NCI-H524 (cell line): Measurements from ENCODE around the gene HIGD1C.
"Not testable (repeated sequence)": the region's sequence is repeated elsewhere in the genome, so short reads cannot be mapped to it uniquely, and the experiment has no call there.

Source experiments
- DNase-seq, 2 experiments: peaks; one replicate each; lab custom pipeline; 2025; lab: John Stamatoyannopoulos, UW

Gene HIGD1C

DNA sequence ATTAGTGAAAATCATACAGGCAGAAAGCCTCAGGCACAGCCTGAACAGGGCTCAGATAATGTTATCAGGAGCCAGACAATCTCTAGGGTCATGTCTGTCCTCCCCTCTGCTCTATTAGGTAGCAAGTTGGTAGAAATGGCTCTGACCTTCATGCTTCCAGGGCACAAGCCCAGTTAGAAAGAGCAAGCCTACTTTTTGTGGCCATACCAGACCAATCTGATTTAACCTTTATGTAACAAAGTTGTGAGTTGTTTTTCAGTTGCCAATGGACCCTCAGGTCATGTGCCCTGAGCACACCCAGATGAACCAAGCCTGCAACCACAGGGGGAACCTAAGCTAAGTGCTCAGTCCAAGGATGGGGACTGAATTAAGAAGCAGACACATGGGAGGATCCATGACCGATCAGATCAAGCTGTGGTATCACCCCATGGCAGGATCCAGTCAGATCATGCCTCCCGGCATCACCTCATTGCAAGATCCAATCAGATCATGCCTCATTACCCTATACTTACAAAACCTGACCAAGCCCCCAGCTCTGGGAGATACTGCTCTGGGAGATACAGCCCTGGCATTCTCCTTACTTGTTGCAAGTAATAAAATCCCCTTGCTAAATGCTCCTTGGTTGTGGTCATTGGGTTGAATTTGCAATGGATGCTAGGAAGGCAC lies 18.8 kb upstream of the HIGD1C start:
- no peak for DNase-seq

DNA sequence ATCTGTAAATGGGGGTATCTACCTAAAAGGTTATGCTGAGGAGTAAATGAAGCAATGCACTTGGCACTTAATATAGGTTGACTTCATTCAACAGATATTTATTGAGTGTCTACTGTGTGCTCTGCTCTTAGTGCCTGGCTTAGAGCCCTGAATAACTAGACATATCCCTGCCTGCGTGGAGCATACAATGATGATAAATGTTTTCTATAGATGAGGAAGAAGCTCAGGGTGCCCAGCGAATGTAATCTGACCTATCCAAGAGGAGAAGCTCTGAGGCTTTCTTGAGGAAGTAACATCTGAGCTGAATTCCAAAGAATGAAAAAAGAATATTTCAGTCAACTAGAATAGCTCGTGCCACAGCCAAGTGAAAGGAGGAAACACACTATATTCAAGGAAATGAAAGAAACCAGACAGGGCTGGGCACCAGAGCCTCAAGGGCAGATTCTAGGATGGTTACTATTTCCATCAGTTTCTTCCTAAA lies 17.9 kb upstream of the HIGD1C start:
- no peak for DNase-seq

DNA sequence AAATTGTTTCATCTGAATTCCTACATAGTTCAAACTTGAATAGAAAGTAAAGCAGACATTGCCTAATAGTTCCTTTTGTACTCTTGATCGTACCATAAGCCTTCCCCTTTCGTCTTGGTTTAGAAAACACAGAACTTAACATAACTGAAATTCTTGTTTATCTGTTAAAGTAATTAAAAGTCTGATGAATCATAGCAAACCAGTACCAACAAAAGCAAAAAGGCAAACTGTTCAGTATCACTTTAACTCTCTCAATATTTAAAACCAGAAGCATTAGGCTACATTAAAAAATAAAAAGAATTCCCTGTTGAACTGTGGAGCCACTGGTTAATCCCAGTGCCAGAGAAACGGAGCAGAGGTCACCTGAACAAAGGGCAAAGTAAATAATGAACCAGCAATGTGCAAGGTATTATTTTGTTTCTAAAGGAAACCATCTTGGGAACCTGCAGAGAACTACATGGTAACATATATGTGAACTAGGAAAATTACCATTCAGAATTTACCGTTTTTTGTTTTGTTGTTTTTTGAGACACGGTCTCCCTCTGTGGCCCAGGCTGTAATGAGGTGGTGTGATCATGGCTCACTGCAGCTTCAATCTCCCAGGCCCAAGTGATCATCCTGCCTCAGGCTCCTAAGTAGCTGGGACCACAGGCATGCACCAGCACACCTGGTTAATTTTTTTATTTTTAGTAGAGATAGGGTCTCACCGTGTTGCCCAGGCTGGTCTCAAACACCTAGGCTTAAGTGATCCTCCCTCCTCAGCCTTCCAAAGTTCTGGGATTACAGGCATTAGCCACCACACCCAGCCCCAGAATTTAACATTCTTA lies 17.1 kb upstream of the HIGD1C start:
- DNase-seq = no peak

DNA sequence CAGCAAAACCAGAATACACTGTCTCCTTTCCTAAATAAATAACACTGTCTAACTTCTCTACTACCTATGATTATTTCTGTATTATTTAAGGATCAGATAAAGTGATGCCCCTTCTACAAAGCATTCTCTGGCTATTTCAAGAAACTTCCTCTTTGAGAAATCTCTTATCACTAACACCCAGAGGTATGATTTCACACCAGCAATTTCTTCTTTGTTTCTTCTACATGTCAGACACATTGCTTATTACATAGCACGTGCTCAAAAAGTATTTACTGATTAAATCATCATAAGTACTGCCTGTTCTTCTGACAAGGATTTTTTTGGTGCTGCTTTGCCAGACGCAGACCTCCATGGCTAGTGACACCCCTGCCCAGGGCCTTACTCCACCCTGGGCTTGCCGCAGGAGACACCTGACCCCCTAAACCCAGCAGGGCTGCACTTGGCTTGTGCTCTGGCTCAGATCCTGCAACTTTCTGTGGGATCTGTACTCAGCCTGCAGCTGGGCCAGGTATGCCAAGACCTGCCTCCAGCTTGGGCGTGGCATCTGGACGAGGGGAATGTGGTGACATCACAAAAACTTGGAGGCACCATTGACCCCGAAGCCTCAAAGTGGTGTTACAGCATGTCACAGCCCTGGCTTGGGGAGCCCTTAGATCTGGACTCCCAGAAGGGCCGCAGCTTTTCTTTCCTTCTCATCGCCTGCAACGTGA lies 15.4 kb upstream of the HIGD1C start:
- DNase-seq = no peak

DNA sequence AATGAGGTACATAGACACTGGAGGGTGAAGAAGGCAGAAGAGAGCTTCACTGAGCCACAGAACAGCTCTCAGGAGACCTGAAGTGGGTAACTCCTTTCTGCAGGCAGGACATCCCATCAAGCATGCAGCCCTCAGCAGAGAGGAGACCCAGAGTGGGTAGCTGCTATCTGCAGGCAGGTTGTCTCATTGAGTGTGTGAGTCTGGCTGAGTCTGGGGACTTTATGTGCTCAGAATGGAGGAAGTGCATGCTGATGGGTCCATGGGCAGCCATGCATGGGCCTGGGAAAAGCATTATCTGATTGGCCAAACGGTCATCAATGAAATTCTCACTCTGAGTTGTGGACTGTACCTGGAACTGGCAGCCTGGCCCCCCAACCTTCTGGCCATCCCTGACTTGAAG lies 14.7 kb upstream of the HIGD1C start:
- no peak for DNase-seq

DNA sequence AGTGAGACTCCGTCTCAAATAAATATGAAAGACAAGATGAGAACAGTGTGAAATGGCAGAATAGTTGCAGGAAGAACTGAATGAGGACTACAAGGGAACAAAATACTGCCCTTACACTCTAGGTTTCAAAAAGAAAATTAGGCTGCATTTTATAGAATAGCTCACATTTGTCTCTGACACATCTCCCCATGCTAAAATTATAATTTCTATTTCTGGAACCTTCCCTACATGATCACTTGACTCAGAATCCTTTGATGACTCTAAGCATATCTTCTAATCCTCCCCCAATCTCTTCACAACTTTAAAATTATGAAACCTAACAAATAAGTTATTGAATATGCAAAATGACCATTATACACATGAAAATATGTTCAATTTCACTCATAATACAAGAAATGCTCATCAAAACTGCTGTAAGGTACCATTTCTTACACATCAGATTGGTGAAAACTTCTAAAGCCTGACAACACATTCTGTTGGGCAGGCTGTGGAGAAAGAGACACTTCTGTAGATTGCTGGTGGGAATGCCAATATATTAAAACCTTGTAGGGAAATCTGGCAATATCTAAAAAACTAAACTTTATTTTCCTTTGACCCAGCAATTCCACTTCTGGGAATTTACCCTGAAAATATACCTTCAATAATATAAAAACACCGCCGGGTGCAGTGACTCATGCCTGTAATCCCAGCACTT lies 4.3 kb upstream of the HIGD1C start:
- DNase-seq = no peak

DNA sequence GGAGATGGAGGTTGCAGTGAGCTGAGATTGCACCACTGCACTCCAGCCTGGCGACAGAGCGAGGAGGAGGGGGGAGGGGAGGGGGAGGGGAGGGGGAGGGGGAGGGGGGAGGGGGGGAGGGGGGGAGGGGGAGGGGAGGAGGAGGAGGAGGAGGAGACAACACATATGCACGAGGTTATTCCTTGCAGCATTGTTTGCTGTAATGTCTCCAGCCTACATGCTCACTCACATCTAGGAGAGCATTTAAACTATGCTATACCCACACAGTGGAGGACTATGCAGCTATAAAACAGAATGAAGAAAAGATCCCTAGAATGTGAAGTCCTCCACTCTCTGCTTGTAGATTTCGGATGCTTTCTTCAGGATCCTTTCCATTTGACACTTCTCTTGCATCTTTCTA lies 3.5 kb upstream of the HIGD1C start:
- DNase-seq = no peak

DNA sequence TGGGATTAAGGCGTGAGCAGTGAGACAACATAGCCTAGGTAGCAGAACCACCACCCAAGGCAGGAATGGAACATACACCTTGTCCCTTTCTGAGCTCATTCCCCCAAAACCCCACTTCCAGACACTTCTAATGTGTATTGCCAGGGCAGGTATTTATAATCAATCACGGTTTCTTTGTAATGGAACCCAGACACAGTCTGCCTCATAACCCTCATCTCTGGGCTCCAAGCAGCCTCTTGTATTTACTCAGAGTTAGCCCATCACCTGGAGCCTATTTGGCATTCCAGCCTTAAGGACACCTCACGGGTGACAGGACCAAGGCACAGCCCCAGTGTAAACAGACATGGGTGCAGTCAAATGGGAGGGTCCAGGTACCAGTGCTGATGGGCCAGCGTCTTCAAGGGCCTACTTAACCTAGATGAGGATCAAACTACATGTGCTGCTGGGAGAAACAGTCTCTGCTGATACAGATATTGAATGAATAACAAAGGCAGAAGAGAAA lies 2.5 kb upstream of the HIGD1C start:
- no peak for DNase-seq

DNA sequence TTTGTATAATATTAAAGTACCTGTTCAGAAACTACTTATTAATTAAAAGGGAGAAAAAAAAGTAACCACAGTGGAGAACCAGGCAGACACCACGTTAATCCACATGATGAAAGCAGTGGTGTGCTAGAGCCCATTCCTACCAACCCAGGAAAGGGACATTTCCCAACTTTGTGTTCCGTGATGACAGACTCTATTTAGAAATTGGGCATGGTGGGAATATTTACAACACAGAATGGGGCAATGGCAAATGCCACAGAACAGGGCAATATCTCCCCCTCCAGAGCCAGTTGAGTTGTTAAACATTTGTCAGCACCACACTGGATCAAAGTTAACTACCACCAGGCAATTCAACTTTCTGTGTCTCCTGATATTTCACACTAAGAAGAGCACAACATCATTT lies 1.2 kb upstream of the HIGD1C start:
- DNase-seq = no peak

DNA sequence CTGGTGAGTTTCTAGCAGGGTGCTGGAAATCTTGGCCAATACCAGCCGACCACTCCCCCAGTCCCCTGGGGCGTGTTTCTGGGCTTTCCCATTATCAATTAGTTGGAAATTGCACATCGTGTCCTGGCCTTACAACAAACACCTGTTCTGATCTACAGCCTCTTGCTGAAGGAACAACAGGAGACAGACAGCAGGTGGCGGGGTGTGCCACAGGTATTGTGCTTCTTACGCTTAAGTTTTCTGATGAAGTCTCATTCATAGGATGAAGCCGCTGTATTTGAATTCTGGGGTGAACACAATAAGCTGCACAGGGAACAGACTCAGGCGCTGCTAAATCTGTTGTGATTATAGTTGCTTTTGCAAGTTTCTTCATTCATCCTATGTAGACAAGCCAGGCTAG lies 703 bp downstream of the HIGD1C start:
- DNase-seq = peak in 1 of 2 experiments; percentile 1

DNA sequence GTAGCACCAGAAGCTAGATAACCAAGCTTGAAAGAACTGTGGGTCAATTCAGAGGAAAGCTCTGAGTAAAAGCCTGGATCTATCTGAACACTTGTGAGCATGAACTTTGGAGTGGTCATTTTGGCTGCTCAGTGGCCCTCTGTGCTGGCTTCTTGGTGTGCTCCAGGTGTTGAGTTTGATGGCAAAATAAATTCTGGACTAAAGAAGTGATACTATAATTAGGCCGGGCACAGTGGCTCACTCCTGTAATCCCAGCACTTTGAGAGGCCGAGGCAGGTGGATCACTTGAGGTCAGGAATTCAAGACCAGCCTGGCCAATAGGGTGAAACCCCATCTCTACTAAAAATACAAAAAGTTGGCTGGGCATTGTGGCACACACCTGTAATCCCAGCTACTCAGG lies 2.4 kb downstream of the HIGD1C start:
- not testable (repeated sequence) for DNase-seq

DNA sequence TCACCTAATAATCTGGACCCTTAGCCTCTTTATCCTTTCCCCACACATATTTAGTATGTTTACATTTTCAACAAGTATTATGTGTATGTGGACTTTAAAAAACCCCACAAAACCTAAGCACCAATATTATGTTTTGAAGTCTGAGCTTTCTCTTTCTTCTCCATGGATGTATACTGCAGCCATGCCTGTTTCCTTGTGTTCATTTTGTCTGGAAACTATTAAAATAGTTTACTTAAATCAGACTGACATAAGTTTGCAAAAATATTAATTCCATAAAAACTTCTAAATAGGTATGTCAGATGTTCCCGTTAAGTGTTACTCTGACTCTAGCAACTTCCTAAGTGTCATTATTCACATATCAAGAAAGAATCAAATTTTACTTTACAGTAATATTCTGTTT lies 2.9 kb downstream of the HIGD1C start:
- DNase-seq = no peak

DNA sequence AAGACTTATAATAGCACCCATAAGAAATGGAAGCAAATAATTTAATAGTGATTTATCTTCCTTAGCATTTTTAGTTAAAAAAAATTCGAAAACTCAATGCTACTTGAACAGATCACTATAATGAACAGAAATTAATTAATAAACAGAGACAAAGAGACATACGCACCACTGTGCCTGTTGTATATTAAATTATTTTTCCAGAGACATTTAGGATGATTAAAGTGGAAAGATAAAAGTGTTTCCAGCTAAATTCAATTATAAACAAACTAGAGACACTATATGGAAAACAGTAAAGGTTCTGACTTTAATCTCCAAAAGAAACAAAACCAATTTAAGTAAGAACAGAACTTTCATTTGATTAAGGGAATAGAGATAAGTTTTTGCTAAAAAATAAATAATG lies 3.4 kb downstream of the HIGD1C start:
- no peak for DNase-seq

DNA sequence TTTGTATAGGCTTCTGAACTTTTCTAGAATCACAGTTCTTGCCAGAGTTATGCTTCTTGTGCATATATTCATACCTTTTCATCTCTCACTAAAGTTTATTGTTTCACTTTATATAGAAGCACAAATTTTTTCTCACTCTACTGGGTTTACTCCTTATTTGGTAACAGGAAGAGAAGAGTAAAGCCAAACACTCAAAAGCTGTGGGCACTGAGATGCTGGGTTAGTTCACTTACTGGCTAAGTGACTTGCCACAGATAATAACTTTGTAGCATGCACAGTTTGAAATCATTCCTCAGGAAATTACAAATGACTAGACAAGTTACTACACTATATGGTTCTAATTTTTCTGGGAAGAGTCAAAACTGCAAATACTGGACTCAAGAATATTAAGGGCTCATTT lies 7.8 kb downstream of the HIGD1C start:
- no peak for DNase-seq

DNA sequence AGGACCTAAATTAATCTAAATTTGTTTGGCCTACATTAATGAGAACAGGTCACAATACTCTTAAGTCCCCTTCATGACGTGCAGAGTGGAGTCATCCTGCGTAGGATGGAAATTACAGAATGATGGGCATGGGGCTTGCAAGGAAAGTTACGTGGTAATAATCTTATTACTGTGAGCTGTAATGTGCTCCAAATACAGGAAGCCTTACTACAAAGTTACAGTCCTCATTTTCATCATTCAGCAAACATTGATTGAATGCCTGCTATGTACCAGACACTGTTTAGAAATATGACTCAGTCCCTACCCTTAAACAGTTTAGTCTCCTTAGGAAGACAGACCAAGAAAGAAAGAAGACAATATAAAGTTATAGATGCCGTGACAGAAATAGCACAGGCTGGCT lies 9.4 kb downstream of the HIGD1C start:
- no peak for DNase-seq

DNA sequence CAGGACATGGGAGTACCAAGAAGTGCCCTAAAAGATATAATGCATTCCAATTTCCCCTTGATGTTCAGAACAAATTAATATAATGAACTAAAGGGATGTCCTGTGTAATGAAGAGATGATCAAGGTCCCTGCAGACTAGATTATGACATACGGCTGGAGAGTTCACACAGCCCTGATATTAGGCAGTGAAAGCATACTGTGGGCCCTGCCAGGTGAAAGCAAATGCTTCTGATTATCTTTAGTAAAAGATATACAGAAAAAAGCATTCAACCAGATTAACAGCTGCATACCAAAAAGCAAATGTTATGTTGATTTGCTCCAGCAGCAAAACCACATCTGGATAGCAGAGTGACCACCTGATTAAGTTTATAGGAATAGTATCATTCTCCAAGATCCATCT lies 12.1 kb downstream of the HIGD1C start:
- DNase-seq = no peak

DNA sequence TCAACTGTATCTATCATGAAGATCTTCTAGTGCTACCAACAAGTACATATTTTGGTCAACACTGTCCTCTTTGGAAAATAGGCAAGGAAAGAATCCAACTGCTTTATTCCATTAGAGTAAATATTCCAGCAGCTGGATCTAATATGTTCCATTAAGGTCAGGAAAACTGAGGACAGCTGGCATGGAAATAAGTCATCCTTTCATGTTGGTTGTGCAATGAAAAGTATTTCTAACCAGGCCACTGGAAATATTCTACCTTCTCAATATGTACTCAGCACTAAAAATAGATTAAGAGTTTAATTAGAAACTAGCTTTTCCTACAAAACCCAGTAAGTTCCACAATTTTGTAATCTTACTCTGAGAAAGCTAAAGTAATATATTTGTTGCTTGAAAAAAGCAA lies 19.6 kb downstream of the HIGD1C start:
- DNase-seq = no peak

DNA sequence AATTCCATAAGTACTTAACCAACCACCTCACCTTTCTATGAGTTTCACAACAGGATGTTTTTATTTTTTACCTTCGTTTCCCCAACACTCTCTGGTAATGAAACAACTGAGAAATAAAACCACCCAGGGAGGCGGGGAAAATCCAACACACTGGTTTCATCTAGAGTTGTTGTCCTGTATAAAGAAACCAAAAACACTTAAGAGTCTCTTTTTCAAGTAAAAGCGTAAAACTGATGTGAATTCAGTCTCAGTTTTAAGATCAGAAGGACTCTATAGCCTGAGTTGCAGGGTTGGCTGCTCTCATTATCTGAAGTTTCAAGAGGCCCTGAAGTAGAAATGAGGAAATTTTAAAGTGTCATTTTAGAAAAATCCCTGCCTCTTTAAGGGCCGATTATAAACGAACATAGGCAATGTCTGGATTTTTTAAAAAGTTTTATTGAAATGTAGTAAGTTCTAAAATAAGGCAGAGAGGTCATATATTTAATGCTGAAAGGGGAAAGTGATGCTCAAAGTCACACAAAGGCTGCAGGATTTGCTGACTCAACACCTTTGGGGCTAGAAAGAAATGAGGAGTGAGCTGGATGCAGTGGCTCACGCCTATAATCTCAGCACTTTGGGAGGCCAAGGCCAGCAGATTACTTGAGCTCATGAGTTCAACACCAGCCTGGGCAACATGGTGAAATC lies 27.2 kb downstream of the HIGD1C start:
- DNase-seq = no peak

DNA sequence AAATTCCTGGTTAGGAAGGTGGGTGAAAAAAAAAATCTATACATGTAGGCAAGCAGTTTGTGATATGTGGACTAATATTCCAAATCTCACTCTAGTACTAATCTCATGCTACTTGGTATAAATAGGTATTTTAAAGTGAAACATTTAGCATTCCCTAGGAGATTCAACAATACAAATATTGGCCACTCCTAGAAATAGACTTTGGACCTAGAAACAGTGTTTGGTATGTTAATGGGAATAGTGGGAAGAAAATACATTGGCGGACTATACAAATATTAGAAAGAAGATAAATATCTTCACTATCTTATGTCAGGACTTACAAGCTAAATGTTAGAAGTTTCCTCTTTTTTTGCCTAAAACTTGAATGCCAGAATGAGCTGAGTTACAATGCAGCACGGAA lies 28.2 kb downstream of the HIGD1C start:
- DNase-seq = no peak

DNA sequence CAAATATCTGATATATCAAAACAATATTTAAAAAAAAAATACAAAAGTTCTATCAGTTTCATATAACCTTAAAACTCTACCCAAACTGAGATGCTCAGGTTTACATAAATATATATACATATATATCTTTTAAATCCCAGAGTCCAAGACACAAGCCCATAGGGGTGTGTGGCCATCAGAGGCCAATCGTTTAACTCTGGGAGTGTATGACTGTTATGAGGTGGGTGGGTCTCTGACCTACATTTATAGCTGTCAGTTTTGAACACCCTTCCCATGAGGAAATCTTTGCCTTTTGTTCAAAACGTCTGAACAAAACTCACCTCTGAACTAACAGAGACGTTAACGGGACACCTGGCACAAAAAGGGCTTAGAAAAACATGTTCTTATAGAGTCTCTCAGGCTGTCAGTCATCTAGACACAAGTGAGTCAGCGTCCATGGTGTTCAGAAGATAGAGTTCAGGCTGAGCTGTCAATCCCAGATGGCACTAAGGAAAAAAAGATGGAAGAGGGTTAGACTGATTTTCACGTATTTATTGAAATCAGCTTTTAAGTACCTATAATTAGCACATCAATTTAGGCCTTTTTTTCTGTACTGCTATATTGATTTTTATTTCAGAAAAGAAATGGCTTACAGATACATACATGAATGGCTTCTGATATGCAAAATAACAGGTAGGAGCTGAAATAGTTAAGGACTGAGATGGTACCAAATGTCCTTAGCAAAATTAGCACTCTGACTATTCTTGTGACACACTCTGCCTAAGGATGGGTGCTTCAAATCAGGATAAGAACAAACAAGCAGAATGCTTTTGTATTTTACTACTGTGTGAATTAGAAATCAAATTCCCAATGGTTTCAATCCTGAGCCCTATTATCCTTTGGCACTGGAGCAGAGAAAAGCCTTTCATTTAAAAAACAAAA lies 29.2 kb downstream of the HIGD1C start:
- no peak for DNase-seq
